HCT116 (cell line): Measurements from ENCODE around the gene MAGEA11.
"Not testable (repeated sequence)": the region's sequence is repeated elsewhere in the genome, so short reads cannot be mapped to it uniquely, and the experiment has no call there.

Experiments used
- CTCF ChIP-seq, 3 experiments: fragments of 200-600 bp in 1 of 3; sonication (generic) in 1 of 3; IDR thresholded peaks in 2 of 3; conservative IDR thresholded peaks in 1 of 3; 2 replicates each; pipeline ENCODE4 v1.5.1; 2012 to 2017; ENCODE audit warnings: low read depth in 2 of 3, low read length in 2 of 3, antibody characterized with exemption in 1 of 3, borderline replicate concordance in 1 of 3, control low read depth in 1 of 3, mild to moderate bottlenecking in 1 of 3, mixed read lengths in 1 of 3, mixed run types in 1 of 3, moderate library complexity in 1 of 3; ENCODE audit not compliant: insufficient read depth in 1 of 3
- MAX ChIP-seq: IDR thresholded peaks from 2 replicates; pipeline ENCODE4 v1.6.1; 2012
- ZFX ChIP-seq: fragments of 450-650 bp; IDR thresholded peaks from 2 replicates; pipeline ENCODE4 v1.6.1; 2017

- not testable (repeated sequence) for TF ChIP-seq CTCF (IDR thresholded peaks at IDR 0.05 in 2 of 3, conservative IDR thresholded peaks at IDR 0.05 in 1 of 3; ENCODE audit: borderline replicate concordance in 1 of 3, insufficient read depth in 1 of 3, low read depth in 2 of 3, low read length in 2 of 3); ZFX; MAX
Observed at GRCh38 chrX:149692686-149693272, 19.1 kb upstream of the MAGEA11 start.
